Measurements from ENCODE around the gene SUSD4. TPM values are rescaled to one million over a fixed set of nuclear protein-coding genes. Genes with fewer than 3 reads are reported as not detected.
A peak's percentile ranks its signal among the peaks of the same experiment; 100 is the strongest.

The SUSD4 gene
- total and polyA plus RNA-seq, 9 of the 15 experiments (the other 6 are each of a cell fraction or from before 2014, with no cell fraction given), result 0.06 to 1.7 (median 0.09) TPM; not detected in 4

DNA sequence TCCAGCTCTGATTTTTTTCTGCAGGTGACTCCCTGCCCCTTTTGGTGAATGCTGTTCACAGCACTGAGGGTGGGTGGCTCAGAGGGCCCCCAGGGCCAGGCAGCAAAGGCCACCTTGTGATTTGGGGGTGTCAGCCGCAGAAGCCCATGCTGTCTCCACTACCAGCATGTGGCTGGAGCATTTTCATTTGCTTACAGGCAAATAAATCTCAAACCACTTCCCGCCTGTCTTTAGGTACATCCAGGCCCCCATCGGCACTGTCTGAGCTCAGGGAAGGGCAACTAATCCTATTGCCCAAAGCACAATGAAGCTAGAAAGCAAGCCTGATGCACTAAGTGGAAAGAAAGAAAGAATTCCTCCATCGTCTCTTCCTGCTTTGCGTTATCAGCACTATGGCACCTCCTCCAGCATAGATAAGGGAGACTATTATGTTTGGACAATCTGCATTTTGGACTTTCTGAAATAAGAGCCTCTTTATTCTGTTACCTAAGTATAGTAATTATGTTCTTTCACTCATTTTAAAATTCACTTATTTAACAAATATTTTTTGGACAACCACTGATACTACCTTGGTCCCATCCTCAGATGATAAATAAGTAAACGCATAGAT lies 120.4 kb downstream of the SUSD4 start (continued):
- TF ChIP-seq, protein P1, sequence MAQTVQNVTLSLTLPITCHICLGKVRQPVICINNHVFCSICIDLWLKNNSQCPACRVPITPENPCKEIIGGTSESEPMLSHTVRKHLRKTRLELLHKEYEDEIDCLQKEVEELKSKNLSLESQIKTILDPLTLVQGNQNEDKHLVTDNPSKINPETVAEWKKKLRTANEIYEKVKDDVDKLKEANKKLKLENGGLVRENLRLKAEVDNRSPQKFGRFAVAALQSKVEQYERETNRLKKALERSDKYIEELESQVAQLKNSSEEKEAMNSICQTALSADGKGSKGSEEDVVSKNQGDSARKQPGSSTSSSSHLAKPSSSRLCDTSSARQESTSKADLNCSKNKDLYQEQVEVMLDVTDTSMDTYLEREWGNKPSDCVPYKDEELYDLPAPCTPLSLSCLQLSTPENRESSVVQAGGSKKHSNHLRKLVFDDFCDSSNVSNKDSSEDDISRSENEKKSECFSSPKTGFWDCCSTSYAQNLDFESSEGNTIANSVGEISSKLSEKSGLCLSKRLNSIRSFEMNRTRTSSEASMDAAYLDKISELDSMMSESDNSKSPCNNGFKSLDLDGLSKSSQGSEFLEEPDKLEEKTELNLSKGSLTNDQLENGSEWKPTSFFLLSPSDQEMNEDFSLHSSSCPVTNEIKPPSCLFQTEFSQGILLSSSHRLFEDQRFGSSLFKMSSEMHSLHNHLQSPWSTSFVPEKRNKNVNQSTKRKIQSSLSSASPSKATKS (CRISPR knock-in tag; IDR thresholded peaks at IDR 0.05), result no peak
- no peak for TF ChIP-seq ZZZ3 (IDR thresholded peaks at IDR 0.05)
- TF ChIP-seq MCM7 (IDR thresholded peaks at IDR 0.05), result no peak
- TF ChIP-seq MTF1 (CRISPR knock-in tag; IDR thresholded peaks at IDR 0.05; ENCODE audit: borderline replicate concordance), result no peak
- no peak for TF ChIP-seq TCF3 (CRISPR knock-in tag; IDR thresholded peaks at IDR 0.05)
- no peak for TF ChIP-seq ZKSCAN1 (IDR thresholded peaks at IDR 0.05; ENCODE audit: low read depth, low read length)
- no peak for TF ChIP-seq KAT8 (IDR thresholded peaks at IDR 0.05; ENCODE audit: low read depth)
- TF ChIP-seq, protein P2, sequence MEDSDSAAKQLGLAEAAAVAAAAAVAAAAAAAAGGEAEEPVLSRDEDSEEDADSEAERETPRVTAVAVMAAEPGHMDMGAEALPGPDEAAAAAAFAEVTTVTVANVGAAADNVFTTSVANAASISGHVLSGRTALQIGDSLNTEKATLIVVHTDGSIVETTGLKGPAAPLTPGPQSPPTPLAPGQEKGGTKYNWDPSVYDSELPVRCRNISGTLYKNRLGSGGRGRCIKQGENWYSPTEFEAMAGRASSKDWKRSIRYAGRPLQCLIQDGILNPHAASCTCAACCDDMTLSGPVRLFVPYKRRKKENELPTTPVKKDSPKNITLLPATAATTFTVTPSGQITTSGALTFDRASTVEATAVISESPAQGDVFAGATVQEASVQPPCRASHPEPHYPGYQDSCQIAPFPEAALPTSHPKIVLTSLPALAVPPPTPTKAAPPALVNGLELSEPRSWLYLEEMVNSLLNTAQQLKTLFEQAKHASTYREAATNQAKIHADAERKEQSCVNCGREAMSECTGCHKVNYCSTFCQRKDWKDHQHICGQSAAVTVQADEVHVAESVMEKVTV (CRISPR knock-in tag; IDR thresholded peaks at IDR 0.05), result no peak
- TF ChIP-seq ZNF75A (CRISPR knock-in tag; IDR thresholded peaks at IDR 0.05), result no peak
- TF ChIP-seq NFE2L1 (tag; IDR thresholded peaks at IDR 0.05; ENCODE audit: borderline replicate concordance, low read depth), result no peak
- TF ChIP-seq ZNF830 (CRISPR knock-in tag; IDR thresholded peaks at IDR 0.05), result no peak
- no peak for TF ChIP-seq TAF7 (tag; IDR thresholded peaks at IDR 0.05)
- TF ChIP-seq ZBTB11 (CRISPR knock-in tag; IDR thresholded peaks at IDR 0.05), result no peak
- no peak for TF ChIP-seq ETV6 (IDR thresholded peaks at IDR 0.05; ENCODE audit: borderline replicate concordance in 1 of 2, low read depth in 2 of 2, low read length in 1 of 2)
- TF ChIP-seq ETV6 (CRISPR knock-in tag; IDR thresholded peaks at IDR 0.05; ENCODE audit: borderline replicate concordance), result no peak
- TF ChIP-seq KLF13 (tag; IDR thresholded peaks at IDR 0.05; ENCODE audit: borderline replicate concordance, low read depth), result no peak
- peak; percentile 33; the same call in 1 of the 2 replicates for TF ChIP-seq JUND (IDR thresholded peaks at IDR 0.05; ENCODE audit: borderline replicate concordance, low read depth, low read length)
- no peak for TF ChIP-seq JUND (tag; IDR thresholded peaks at IDR 0.05; ENCODE audit: borderline replicate concordance, low read depth, low read length)

All from K562 (cell line).